SK-N-SH (cell line): ENCODE data around the gene COL23A1. TPM values are rescaled to one million over a fixed set of nuclear protein-coding genes. Genes with fewer than 3 reads are reported as not detected.

Source experiments
- CTCF ChIA-PET: fragments of 300-600, 350-600 bp; formaldehyde crosslinking; extraction: SDS; loops from one replicate; lab custom pipeline; 2021; lab: Yijun Ruan, JAX
- POLR2A ChIA-PET: fragments of 350-600 bp; sonication (Branson Sonifier 250); formaldehyde crosslinking; extraction: SDS; loops from one replicate; lab custom pipeline; 2020; ENCODE audit warnings: antibody characterized with exemption, inconsistent platforms; lab: Yijun Ruan, JAX
- DNase-seq: peaks from one replicate; pipeline ENCODE4 v3.0.0; 2012
- H2AFZ ChIP-seq: fragments of 200-600 bp; sonication (generic); 2 replicates; pipeline ENCODE4 v1.8.1; 2016; ENCODE audit warnings: antibody characterized with exemption, mild to moderate bottlenecking, low read depth
- H3F3A ChIP-seq: fragments of 200-600 bp; sonication (generic); replicated peaks from 2 replicates; pipeline ENCODE3; 2016; ENCODE audit warnings: antibody characterized with exemption, mild to moderate bottlenecking; ENCODE audit not compliant: insufficient read depth
- H3K27ac ChIP-seq, 2 experiments: fragments of 200-500 bp in 1 of 2; fragments of 200-600 bp in 1 of 2; sonication (Bioruptor generic) in 1 of 2; sonication (generic), shearing (Covaris generic) in 1 of 2; 2 replicates each; pipeline versions ENCODE4 v1.5.1 to v1.6.1; 2014 to 2016; ENCODE audit warnings: low read depth in 2 of 2, inconsistent platforms in 1 of 2, low read length in 1 of 2, mild to moderate bottlenecking in 1 of 2, mixed read lengths in 1 of 2
- H3K27me3 ChIP-seq: fragments of 200-600 bp; sonication (generic), shearing (Covaris generic); 2 replicates; pipeline ENCODE4 v1.6.1; 2016; ENCODE audit warnings: mixed run types; ENCODE audit not compliant: insufficient read depth
- H3K36me3 ChIP-seq, 2 experiments: fragments of 200-500 bp in 1 of 2; fragments of 200-600 bp in 1 of 2; sonication (Bioruptor generic) in 1 of 2; sonication (generic) in 1 of 2; replicated peaks in 1 of 2; 2 replicates each; pipeline versions ENCODE3 to v1.5.1; 2014 to 2016; ENCODE audit warnings: low read length in 1 of 2, mild to moderate bottlenecking in 1 of 2; ENCODE audit not compliant: insufficient read depth in 2 of 2, control insufficient read depth in 1 of 2
- H3K4me1 ChIP-seq, 2 experiments: fragments of 200-500 bp in 1 of 2; fragments of 200-600 bp in 1 of 2; sonication (Bioruptor generic) in 1 of 2; sonication (generic), shearing (Covaris generic) in 1 of 2; 2 replicates each; pipeline versions ENCODE4 v1.5.1 to v1.6.1; 2014 to 2016; ENCODE audit warnings: low read depth in 1 of 2, low read length in 1 of 2, mixed run types in 1 of 2; ENCODE audit not compliant: insufficient read depth in 2 of 2, control insufficient read depth in 1 of 2
- H3K4me2 ChIP-seq: fragments of 200-600 bp; sonication (generic), shearing (Covaris generic); 2 replicates; pipeline ENCODE4 v1.6.1; 2017; ENCODE audit warnings: mixed run types
- H3K4me3 ChIP-seq, 2 experiments: fragments of 200-500 bp in 1 of 2; fragments of 200-600 bp in 1 of 2; sonication (Bioruptor generic) in 1 of 2; sonication (generic), shearing (Covaris generic) in 1 of 2; 2 replicates each; pipeline versions ENCODE4 v1.5.1 to v1.8.1; 2014 to 2016; ENCODE audit warnings: low read depth in 2 of 2, inconsistent platforms in 1 of 2, low read length in 1 of 2, mild to moderate bottlenecking in 1 of 2, mixed read lengths in 1 of 2, moderate library complexity in 1 of 2
- H3K79me2 ChIP-seq: fragments of 200-600 bp; sonication (generic); 2 replicates; pipeline ENCODE4 v1.8.1; 2017; ENCODE audit warnings: mild to moderate bottlenecking; ENCODE audit not compliant: insufficient read depth
- H3K9ac ChIP-seq: fragments of 200-600 bp; sonication (generic); 2 replicates; pipeline ENCODE4 v1.6.1; 2017; ENCODE audit warnings: mixed run types
- H3K9me2 ChIP-seq: fragments of 200-600 bp; sonication (generic); 2 replicates; pipeline ENCODE4 v1.6.1; 2017; ENCODE audit warnings: mixed run types
- H3K9me3 ChIP-seq: fragments of 200-600 bp; sonication (generic); 2 replicates; pipeline ENCODE4 v1.6.1; 2017; ENCODE audit warnings: mixed run types, mild to moderate bottlenecking, moderate library complexity
- H4K20me1 ChIP-seq: fragments of 200-600 bp; sonication (generic); 2 replicates; pipeline ENCODE4 v1.6.1; 2017; ENCODE audit warnings: mild to moderate bottlenecking, mixed run types; ENCODE audit not compliant: insufficient read depth
- CHD2 ChIP-seq: fragments of 150-350 bp; IDR thresholded peaks from 2 replicates; pipeline ENCODE4 v1.6.1; 2018; ENCODE audit warnings: low read length; ENCODE audit not compliant: partially characterized antibody
- FOXM1 ChIP-seq: IDR thresholded peaks from 2 replicates; pipeline ENCODE4 v1.4.0; 2012; ENCODE audit warnings: low read depth, mild to moderate bottlenecking
- GATA2 ChIP-seq: sonication (generic); formaldehyde crosslinking; IDR thresholded peaks from 2 replicates; pipeline ENCODE4 v1.5.0; 2020; ENCODE audit warnings: mild to moderate bottlenecking, missing genetic modification reagents
- MXI1 ChIP-seq: IDR thresholded peaks from 2 replicates; pipeline ENCODE4 v1.6.1; 2012; ENCODE audit warnings: mild to moderate bottlenecking, low read depth, low read length, improper control_type of control experiment
- NFIC ChIP-seq: IDR thresholded peaks from 2 replicates; pipeline ENCODE4 v1.4.0; 2012; ENCODE audit warnings: borderline replicate concordance
- RAD21 ChIP-seq: IDR thresholded peaks from 2 replicates; pipeline ENCODE4 v1.6.1; 2012; ENCODE audit warnings: mild to moderate bottlenecking, low read length
- RXRA ChIP-seq: IDR thresholded peaks from 2 replicates; pipeline ENCODE4 v1.4.0; 2012; ENCODE audit warnings: low read depth, mild to moderate bottlenecking, borderline replicate concordance
- SMC3 ChIP-seq: IDR thresholded peaks from 2 replicates; pipeline ENCODE4 v1.6.1; 2012; ENCODE audit warnings: low read depth, low read length, improper control_type of control experiment
- TAF1 ChIP-seq: IDR thresholded peaks from 2 replicates; pipeline ENCODE4 v1.6.1; 2012; ENCODE audit warnings: low read depth, mild to moderate bottlenecking, low read length, moderate library complexity, borderline replicate concordance
- YY1 ChIP-seq: IDR thresholded peaks from 2 replicates; pipeline ENCODE4 v1.4.0; 2012; ENCODE audit warnings: low read depth, mild to moderate bottlenecking
- WGBS: methylation state at CpG from one replicate; pipeline ENCODE4 v1.1.6; 2017; ENCODE audit warnings: low lambda C conversion rate; 5-methylcytosine and 5-hydroxymethylcytosine counted together
- polyA plus RNA-seq, 3 experiments: library from polyadenylated mRNA; depleted of rRNA; stranded (reverse); fragments of >200 nt; gene quantifications; 2 replicates each; pipeline ENCODE4 v1.2.3, GENCODE V29; 2012
- TF ChIP-seq, protein P1 (sequence below): IDR thresholded peaks from 2 replicates; pipeline ENCODE4 v1.4.0; 2012; ENCODE audit warnings: low read depth
- TF ChIP-seq, protein P2 (sequence below): IDR thresholded peaks from 2 replicates; pipeline ENCODE4 v1.6.1; 2012; ENCODE audit warnings: mild to moderate bottlenecking, low read depth, low read length, moderate library complexity
- TF ChIP-seq, protein P3 (sequence below): IDR thresholded peaks from 2 replicates; pipeline ENCODE4 v1.4.0; 2012; ENCODE audit warnings: low read depth, borderline replicate concordance
- TF ChIP-seq, protein P4 (sequence below): fragments of 150-350 bp; IDR thresholded peaks from 2 replicates; pipeline ENCODE4 v1.6.1; 2017; ENCODE audit warnings: antibody characterized with exemption, low read length, low read depth, borderline replicate concordance

COL23A1 gene
- polyA plus RNA-seq, 1 of the 3 experiments (the other 2 are of a cell fraction) = 0.10 TPM

DNA sequence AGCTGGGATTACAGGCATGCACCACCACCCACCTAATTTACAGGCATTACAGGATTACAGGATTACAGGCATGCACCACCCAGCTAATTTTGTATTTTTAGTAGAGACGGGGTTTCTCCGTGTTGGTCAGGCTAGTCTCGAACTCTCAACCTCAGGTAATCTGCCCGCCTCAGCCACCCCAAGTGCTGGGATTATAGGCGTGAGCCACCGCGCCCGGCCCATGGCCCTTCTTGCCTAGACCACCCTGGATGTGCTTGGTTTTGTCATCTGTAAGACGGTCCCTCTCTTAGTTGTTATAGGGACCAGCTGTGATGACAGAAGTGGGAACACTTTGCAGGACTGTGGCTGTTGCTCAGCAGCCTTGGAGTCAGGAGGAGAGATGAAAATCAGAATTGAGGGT, 354.1 kb downstream of the COL23A1 start:
- TF ChIP-seq RXRA (no peak), FOXM1 (no peak), MXI1 (no peak), RAD21 (no peak), YY1 (no peak), GATA2 (CRISPR knock-in tag) (no peak), CHD2 (no peak), TAF1 (no peak), SMC3 (no peak), NFIC (no peak)
- TF ChIP-seq, protein P1, sequence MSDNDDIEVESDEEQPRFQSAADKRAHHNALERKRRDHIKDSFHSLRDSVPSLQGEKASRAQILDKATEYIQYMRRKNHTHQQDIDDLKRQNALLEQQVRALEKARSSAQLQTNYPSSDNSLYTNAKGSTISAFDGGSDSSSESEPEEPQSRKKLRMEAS = no peak
- TF ChIP-seq, protein P2, sequence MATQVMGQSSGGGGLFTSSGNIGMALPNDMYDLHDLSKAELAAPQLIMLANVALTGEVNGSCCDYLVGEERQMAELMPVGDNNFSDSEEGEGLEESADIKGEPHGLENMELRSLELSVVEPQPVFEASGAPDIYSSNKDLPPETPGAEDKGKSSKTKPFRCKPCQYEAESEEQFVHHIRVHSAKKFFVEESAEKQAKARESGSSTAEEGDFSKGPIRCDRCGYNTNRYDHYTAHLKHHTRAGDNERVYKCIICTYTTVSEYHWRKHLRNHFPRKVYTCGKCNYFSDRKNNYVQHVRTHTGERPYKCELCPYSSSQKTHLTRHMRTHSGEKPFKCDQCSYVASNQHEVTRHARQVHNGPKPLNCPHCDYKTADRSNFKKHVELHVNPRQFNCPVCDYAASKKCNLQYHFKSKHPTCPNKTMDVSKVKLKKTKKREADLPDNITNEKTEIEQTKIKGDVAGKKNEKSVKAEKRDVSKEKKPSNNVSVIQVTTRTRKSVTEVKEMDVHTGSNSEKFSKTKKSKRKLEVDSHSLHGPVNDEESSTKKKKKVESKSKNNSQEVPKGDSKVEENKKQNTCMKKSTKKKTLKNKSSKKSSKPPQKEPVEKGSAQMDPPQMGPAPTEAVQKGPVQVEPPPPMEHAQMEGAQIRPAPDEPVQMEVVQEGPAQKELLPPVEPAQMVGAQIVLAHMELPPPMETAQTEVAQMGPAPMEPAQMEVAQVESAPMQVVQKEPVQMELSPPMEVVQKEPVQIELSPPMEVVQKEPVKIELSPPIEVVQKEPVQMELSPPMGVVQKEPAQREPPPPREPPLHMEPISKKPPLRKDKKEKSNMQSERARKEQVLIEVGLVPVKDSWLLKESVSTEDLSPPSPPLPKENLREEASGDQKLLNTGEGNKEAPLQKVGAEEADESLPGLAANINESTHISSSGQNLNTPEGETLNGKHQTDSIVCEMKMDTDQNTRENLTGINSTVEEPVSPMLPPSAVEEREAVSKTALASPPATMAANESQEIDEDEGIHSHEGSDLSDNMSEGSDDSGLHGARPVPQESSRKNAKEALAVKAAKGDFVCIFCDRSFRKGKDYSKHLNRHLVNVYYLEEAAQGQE = no peak
- TF ChIP-seq, protein P3, sequence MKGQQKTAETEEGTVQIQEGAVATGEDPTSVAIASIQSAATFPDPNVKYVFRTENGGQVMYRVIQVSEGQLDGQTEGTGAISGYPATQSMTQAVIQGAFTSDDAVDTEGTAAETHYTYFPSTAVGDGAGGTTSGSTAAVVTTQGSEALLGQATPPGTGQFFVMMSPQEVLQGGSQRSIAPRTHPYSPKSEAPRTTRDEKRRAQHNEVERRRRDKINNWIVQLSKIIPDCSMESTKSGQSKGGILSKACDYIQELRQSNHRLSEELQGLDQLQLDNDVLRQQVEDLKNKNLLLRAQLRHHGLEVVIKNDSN = no peak
- TF ChIP-seq, protein P4, sequence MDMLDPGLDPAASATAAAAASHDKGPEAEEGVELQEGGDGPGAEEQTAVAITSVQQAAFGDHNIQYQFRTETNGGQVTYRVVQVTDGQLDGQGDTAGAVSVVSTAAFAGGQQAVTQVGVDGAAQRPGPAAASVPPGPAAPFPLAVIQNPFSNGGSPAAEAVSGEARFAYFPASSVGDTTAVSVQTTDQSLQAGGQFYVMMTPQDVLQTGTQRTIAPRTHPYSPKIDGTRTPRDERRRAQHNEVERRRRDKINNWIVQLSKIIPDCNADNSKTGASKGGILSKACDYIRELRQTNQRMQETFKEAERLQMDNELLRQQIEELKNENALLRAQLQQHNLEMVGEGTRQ = no peak
- 84% methylated on average over 9 of the region's 9 CpGs for WGBS
- Histone ChIP-seq H3K9ac (no peak overlapping the region), H3K36me3 (no peaks in the 10 kb centered on the region), H3K4me2 (no peak overlapping the region), H4K20me1 (no peaks in the 10 kb centered on the region), H3K27ac (no peak overlapping the region), H3K27me3 (no peaks in the 10 kb centered on the region), H3F3A (peaks cover 11% of the 10 kb centered on the region), H3K4me1 (peaks cover 7 to 47% of the 10 kb centered on the region in 2 experiments; a peak in 2 of 4 replicates), H3K79me2 (peaks cover 10% of the 10 kb centered on the region), H2AFZ (no peak overlapping the region), H3K4me3 (no peak overlapping the region), H3K9me2 (no peaks in the 10 kb centered on the region), H3K9me3 (no peaks in the 10 kb centered on the region)
- ChIA-PET CTCF (interaction anchor here (0.8 to 12.2 kb wide), 9 partner anchors 8 to 356 kb away, joined by 3 to 147 read pairs (median 9); partner anchors contain the start of gene COL23A1), POLR2A (interaction anchor here (0.7 to 0.8 kb wide), 2 partner anchors 354 to 1209 kb away, joined by 3 read pairs; partner anchors contain the start of gene COL23A1)
- DNase-seq = no peak
